ENCODE results near the gene SPINK2.
A peak's percentile ranks its signal among the peaks of the same experiment; 100 is the strongest.

Gene SPINK2

GRCh38 chr4:56799824-56800756 lies 21.4 kb downstream of the SPINK2 start:
- DNase-seq, result peak; percentile 80 to 84

DNA sequence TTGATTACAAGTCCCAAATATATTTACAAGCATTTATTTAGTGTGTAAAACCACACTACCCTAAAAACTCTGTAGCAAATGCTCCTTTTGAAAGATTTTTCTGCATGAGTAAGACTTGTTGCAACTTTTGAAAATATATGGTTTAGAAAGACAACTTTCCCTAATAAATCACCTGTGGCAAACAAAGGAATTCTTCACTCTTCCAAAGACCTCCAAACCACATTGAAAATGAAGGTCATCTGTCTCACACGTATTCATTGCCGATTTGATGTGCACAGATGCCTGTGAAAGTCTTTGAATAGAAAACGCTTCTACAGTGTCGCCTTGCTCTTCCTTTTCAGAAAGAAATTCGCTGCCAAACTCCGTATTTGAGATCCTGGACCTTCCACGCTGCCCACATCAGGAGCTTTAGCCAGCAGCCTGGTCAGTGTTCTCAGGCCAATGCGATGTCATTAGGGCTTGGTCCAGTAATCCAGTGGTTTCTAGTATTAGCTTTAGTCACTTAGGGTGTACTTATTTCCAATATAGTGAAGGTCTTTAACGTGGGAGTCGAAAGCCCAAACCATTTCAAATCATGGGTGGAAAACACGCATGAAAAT lies 22.2 kb downstream of the SPINK2 start:
- no peak for DNase-seq

DNA sequence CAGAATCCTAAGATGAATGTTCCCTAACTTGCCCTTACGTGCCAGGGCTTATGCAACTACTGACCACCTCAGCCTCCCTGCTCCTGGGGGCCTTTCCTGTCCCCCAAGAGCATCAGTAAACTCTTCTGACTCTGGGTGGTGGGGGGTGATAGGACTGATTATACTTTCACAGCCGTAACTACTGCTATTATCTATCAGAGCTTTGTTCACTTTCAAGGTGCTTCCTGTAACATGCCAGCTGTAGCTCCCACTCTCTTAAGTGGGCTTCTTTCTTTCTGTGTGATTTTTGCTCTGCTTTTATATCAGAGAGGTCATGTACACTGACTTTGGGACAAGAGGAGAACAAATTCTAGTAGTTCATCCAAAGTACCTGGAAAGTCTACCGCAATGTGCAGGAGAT lies 25.3 kb downstream of the SPINK2 start:
- no peak for DNase-seq

GRCh38 chr4:56791316-56791715 lies 30.2 kb downstream of the SPINK2 start:
- DNase-seq, result no peak

- DNase-seq, result no peak
Observed at GRCh38 chr4:56790691-56791091, 30.8 kb downstream of the SPINK2 start.

DNA sequence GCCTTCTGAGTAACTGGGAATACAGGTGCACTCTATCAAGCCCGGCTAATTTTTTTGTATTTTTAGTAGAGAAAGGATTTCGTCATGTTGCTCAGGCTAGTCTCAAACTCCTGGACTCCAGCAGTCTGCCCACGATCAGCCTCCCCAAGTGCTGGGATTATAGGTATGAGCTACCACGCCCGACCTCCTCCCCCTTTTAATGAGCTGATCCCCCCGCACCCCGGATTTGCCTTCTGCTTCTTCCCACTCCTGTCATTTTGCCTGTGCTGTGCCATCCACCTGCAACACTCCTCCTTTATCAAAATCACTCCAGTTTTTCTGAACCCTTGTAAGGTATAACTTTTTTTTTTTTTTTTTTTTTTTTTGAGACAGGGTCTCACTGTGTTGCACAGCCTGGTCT lies 33.4 kb downstream of the SPINK2 start:
- no peak for DNase-seq

- DNase-seq, result no peak
Observed at GRCh38 chr4:56787380-56787779, 34.1 kb downstream of the SPINK2 start.

- DNase-seq, result no peak
Observed at GRCh38 chr4:56786955-56787354, 34.5 kb downstream of the SPINK2 start.

GRCh38 chr4:56783986-56784385 lies 37.5 kb downstream of the SPINK2 start:
- no peak for DNase-seq

DNA sequence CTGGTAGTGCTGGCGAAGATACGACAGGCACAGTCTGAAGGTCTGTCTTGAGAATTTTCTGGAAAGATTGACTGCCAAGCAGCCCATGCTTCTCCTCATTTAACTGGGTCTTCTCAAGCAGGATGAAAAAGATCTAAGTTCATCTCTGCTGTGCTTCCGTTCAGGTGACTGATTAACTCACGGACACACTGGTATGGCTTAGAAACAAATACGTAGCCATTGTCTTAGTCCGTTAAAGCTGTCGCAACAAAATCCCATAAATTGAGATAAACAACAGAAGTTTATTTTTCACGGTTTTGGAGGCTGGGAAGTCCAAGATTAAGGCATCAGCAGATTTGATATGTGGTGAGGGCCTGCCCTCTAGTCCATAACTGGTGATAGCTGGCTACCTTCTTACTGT lies 39.5 kb downstream of the SPINK2 start:
- DNase-seq, result no peak

- no peak for DNase-seq
Observed at GRCh38 chr4:56773346-56773745, 48.2 kb downstream of the SPINK2 start.

DNA sequence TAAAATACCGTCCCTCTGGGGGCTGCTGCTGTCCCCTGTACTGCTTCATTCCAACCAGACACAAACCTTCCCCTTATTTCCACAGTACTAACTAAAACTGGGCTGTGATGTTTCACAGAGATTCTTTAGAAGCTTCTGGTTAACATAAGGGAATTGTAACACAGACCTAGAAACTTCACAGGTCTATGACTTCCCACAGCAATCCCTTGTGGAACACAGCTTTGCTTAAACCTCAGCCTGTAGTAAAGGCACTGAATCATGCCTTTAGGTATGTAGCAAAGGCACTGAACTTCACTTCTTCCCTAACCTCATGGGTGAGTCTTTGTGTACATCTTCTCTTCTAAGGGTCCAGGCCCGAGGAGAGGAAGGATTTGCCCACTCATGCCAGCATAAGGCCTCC lies 49.4 kb downstream of the SPINK2 start:
- DNase-seq, result no peak

DNA sequence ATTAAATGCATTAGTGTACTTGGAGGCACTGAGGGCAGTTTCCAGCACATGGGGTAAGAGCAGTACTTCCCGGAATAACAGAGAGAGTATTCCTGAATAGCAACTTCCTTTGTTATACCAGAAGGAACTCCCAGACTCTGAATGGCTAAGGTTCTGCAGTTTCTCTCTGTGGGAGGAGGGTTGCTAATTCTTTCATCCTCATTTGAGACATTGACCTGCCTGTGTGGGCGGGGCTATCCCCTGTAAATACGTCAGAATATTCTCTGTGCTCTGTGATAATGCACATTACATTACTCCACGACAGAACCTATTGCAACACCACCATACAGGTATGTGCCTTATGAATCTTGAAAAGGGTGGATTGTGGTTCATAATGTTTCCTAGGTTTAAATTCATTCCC lies 52.7 kb downstream of the SPINK2 start:
- DNase-seq, result no peak

- no peak for DNase-seq
Observed at GRCh38 chr4:56768316-56768715, 53.2 kb downstream of the SPINK2 start.

DNA sequence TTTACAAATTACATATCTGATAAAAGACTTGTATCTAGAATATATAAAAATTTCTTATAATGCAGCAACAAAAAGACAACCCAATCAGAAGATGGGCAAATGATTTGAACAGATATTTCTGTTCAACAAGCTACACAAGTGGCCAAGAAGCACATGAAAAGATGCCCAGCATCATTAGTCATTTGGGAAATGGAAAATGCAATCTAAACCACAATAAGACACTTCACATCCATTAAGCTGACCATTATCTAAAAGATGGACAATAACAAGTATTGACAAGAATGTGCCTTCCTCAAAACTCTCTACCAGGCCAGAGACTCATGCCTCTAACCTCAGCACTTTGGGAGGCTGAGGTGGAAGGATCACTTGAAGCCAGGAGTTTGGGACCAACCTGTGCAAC lies 53.9 kb downstream of the SPINK2 start:
- DNase-seq, result no peak

GRCh38 chr4:56764775-56765174 lies 56.7 kb downstream of the SPINK2 start:
- DNase-seq, result no peak

DNA sequence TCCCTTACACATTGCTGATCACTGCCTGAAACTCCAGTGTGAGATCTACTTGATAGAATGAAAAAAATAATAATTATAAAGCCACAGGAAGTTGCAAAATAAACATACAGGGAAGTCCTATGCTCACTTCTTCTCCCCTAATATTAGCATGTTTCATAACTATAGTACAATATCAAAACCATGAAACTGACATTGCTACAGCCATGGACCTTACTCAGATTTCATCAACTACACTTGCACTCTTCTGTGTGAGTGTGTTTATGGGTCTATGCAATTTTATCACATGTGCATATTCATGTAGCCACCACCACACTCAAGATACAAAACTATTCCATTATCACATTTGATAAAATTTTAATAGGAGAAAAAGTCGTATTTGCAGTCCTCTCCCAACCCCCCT lies 57.3 kb downstream of the SPINK2 start:
- no peak for DNase-seq

- DNase-seq, result peak; percentile 26 to 28
Observed at GRCh38 chr4:56762484-56763250, 58.8 kb downstream of the SPINK2 start.

GRCh38 chr4:56760183-56760582 lies 61.3 kb downstream of the SPINK2 start:
- no peak for DNase-seq
